ENCODE results near the gene TOM1L2.
"Not testable (repeated sequence)": the region's sequence is repeated elsewhere in the genome, so short reads cannot be mapped to it uniquely, and the experiment has no call there.

The TOM1L2 gene

DNA sequence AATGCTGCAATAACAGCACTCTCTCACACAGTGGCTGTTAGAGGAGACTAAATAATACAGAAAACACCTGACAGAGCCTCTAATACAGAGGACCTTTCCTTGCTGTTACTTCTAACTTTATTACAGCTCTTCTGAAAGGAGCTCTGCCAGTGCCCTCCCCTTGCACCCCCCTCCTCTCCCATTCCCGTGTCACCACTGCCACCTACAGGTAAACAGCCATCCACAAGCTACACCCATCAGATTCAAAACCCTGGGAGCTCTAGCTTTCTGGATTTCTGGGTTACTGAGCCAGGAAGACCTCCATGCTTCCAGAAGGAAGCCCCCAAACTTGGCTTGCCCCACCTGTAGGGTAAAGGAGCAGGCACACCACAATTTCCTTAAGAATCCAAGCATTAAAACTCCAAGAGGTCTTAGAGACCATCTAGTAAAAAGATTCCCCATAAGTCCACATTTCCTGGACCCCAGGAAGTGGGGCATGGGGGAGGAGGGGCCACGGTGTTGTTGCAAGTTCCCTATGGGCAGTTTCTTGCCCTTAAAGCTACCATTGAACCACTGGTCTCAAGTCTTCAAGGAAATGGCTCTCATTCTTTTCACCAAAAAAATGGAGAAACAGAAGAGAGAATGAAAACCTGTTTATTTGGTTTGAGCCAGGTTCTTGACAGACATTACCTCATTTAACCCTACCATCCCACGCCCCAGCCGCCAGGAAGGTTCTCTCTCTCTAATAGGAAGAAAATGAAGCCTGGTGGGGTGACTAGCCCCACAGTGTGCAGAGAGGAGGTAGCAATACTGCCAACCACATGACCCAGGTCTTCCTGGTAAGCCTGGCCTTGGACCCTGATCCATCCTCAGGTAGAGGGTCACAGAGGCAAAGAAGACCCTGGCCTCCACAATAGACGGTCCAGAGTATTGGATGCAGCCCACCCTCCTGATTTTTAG lies 52.8 kb downstream of the TOM1L2 start:
- DNase-seq, result peak; percentile 76

DNA sequence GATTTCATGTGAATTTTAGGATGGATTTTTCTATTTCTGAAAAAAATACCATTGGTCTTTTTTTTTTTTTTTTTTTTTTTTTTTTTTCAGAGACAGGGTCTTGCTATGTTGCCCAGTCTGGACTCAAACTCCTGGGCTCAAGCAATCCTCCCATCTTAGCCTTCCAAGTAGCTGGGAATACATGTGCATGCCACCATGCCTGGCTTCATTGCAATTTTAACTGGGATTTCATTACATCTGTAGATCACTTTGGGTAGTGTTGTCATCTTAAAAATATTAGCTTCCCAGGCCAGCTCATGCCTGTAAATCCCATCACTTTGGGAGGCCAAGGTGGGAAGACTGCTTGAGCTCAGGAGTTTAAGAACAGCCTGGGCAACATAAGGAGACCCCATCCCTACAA lies 54.8 kb downstream of the TOM1L2 start:
- no peak for DNase-seq

DNA sequence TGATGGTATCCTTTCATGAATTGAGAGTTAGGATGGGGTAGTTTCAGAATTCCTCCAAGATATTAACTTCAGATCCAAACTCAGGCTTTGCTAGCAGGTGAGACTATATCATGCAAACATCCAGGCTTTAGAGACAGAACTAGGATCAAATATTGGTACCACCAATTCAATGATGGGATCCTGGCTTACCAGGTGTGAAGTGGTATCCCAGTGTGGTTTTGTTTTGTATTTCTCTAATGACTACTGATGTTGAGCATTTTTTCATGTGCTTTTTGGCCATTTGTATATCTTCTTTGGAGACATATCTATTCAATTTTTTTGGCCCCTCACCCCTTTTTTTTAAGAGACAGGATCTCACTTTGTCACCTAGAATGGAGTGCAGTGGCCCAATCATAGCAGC lies 57.0 kb downstream of the TOM1L2 start:
- no peak for DNase-seq

DNA sequence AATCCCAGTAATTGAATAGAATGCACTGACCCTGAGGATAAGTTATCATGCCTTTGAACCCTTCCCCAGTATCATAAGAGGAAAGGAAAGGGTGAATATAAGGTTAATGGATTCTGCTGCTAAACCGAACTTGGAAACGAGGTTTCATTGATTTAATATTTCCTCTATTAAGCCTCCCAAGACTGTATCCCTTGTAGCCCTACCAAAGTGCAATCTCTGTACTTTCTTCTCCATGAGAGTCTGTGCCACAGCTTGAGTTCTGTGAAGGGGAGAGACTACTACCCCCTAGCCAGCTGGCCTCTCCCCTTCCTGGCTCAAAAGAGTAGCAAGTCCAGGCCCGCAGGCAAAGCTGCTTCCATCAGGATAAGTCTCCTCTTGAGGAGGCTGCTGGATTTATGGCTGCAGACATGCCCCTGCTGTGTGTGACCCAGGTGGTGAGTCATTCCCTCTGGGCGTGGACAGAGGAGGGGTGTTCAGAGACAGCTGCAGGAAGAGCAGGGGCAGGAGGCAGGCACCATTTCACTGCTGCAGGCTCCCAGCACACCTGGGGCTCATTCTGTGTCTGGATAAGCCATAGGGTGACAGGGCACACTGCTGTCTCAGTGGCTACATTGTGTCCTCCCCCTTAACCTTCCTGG lies 58.4 kb downstream of the TOM1L2 start:
- peak; percentile 54 for DNase-seq

DNA sequence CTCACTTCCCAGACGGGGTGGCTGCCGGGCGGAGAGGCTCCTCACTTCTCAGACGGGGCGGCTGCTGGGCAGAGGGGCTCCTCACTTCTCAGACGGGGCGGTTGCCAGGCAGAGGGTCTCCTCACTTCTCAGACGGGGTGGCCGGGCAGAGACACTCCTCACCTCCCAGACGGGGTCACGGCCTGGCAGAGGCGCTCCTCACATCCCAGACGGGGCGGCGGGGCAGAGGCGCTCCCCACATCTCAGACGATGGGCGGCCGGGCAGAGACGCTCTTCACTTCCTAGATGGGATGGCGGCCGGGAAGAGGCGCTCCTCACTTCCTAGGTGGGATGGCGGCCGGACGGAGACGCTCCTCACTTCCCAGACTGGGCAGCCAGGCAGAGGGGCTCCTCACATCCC lies 59.9 kb downstream of the TOM1L2 start:
- not testable (repeated sequence) for DNase-seq

DNA sequence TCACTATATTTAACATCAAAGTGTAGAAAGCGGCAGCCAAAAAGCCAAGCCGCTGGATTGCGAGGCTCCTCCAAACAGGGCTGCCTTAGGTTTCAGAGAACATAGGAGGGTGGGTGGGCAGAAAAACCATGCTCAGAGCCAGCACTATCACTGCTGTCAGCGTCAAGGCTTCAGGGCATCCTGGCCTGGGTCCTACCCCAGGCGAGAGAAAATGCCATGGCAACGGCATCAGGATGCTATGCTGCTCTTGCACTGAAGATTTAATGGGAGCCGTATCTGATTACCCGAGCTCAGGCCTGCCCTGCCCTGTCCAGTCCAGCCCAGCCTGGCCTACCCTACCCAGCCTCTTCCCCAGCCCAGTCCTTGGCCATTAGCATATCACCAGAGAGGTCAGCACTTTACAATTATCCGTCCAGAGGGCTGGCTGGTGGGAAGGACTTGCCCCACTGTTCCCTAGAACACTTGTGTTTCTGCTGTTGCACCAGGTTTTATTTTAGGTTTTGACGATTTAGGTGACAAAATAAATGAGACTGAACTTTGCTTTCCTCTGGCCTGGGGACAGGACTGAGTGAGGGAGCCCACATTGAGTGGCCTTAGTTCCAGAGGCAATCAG lies 61.1 kb downstream of the TOM1L2 start:
- DNase-seq, result no peak

DNA sequence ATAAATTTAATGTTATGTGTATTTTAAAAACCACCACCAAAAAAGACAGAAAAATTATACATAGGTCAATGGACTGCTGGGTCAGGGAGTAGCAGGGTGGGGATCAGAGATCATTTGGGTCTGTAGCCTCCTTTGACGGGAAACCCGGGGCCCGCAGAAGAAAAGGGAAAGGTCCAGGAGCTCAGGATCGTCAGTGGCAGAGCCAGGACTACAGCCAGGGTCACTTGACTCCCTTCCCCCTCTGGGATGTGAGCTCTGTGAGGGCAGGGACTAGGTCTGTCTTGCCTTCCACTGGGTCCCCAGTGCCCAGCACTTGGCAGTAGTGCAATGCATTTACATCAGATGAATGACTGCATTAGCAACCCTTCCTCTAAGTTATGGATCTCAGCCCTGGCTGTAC lies 62.1 kb downstream of the TOM1L2 start:
- no peak for DNase-seq

DNA sequence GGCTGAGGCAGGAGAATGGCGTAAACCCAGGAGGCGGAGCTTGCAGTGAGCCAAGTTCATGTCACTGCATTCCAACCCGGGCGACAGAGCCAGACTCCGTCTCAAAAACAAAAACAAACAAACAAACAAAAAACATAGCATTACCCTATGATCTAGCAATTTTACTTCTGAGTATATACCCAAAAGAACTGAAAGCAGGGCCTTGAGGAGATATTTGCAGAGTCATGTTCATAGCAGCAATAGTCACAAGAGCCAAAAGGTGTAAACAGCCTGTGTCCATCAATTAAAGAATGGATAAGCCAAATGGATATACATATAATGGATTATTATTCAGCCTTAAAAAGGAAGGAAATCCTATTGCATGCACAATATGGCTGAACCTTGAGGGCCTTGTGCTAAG lies 63.1 kb downstream of the TOM1L2 start:
- no peak for DNase-seq

DNA sequence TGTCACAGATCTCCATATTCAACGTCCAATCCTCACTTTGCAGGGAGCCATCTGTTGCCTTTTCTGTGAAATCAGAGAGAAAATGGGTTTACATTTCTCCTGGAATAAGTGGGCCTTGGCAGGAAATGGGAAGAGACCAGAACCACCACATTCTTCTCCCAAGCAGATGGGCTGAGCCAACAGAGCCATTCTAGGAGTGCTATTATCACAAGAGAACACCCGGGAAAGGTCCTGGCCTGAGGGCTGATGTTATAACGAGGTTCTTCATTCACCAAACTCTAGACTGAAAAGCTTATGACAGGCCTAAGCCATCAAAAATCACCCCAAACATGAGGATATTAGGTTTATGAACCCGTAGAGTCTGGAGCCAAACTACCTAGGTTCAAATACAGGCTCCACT lies 64.7 kb downstream of the TOM1L2 start:
- no peak for DNase-seq

DNA sequence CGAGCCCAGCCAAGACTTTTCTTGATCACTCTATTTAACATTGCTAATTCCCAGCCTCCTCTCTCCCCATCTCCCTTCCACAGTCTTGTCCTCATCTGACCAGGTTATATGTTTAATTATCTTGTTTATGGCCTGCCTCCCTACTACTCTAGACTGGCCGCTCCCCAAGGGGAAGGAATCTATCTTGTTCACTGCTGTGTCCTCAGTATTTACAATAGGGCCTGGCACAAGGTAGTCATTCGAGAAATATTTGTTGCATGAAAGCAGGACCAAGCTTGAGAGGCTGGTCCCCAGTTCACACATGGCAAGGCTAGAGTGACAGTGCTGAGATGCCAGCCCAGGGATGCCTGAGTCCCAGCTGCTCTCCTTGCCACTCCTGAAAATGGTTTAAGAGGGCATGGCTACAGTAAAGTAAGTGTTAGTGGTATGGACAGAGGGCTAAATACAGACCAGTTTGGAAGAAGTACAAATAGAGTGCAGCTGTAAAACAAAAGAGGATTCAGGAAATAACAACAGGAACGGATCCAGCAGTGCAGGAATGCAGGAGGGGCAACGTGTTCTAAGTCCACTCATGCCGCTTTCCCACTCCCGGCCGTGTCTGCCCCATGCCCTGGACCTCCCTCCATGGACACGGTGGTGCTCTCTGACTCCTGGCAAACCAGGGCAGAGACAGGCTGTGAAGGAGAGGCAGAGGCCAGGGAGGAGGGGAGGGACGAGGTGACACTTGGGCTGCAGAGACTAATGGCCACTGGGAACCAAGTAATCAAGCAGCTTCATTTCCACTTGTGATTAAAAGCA lies 65.6 kb downstream of the TOM1L2 start:
- no peak for DNase-seq

DNA sequence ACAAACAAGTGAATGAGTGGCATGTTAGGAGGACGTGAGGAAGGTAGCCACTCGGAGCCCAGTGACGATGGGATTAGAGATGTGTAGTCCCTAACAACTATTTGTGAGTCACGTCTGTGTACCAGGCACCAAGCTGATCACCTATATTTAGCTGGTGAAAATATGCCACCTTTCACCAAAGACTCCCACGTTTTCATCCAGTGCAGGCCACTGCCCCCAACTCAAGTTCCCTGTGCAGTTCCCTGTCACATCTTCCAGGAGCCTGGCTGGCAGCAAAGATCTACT lies 67.2 kb downstream of the TOM1L2 start:
- no peak for DNase-seq

DNA sequence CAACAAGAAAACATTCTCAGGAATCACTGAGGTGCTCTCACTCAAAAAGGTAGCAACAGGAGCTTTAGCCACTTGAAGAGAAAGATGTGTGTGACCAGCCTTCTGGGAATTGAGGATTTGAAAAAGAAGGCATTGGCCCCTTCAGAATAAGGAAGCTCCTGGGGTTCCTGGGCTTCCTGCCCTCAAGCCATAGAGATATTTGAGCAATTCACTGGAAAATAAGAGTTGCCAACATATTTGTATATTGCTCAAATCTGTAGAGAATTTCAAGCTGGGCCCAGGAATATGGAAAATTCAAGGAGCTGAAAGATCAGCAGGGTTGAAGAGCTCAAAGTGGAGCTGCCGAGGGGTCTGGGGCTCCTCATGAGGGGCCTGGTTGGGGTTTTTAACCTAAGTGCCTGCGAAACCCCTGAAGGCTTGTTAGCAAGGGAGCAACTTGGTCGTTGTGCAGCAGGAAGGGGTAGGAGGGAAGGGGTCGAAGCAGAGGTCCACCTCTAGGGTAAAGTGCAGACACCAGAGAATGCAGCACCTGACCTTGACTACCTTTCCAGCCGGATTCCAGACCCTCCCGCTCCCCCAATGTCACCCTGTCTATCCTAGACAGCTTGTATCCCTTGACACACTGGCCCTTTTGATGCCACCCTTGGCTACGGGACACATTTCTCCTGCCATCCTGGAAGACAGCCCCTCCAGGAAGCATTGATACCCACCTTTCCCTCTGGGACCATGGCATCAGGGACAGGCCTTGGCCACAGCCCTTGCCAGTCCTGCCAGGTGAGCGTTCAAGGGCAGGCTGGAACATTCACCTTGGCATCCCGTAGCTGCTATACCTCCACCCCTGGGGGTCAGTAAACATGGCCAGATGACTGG lies 67.8 kb downstream of the TOM1L2 start:
- no peak for DNase-seq

DNA sequence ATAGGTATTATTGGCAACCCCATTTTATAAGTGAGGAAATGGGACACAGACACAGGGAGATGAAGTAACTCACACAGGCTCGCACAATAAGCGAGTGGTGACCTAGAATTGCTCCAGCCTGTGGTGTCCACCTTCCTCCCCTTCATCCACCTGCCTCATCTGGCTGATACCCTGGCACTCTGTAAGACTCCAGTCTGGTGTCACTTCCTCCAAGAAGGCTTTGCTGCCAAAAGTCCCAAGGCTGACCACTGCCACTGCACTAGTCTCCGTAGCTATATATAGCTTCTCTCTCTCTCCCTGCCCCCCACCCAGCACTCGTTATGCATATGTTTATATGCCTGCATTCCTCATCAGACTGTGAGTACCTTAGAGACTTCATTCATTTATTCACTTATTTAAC lies 69.3 kb downstream of the TOM1L2 start:
- no peak for DNase-seq

DNA sequence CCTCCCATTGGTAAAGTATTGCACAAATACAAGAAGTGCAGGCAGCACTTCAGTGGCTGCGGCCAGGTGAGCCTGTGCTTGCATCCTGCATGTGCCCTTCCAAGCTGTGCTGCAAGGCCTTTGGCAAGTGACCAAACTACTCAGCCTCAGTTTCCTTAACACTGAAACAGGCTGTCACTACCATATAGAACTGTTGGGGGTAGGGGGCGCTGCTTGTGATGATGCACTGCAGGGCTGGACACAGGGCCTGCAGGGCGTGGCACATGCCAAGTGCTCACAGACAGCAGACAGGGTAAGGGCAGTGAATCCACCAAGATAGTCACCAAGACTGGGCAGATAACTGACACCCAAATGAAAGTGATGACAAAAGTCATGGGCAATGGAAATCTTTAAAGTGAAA lies 69.8 kb downstream of the TOM1L2 start:
- DNase-seq, result no peak

DNA sequence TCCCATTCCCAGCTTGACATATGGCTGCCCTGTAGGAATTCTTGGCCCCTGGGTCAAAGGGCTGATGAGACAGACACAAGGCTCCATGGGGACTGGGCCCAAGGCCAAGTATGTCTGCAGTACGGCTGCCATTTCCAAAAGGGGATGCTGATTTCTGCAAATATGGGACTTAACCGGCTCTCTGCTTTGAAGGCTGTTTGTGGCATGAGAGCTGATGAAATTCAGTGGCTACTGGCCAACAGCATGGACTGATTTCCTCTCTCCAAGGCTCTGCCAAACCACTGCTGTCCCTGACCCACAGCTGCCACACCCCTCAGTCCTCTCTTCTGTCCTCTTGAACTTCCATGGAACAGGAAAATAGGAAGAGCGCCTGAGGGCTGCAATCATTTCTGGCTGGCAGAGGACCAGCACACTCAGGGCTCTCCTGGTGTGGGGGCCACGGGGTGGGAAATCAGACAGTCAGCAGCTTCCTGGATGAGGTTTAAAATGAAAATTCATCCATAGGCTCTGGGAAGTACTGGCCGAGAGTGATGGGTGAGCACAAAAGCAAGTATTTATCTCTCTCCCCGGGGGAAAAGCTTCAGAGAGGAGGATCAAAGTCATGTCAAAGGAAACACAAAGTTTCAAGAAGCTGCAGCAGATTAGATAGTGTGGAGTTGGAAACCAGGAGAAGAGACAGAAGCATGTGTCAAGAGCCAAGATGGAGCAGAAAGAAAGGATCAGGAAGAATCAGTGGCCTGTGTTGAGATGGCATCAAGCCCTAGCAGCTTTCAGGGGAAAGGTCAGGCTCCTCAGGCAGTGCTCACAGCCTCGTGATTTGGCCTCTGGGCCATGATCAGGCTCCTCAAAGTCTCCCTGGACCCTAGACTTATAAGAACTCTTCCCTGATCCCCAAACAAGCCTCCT lies 71.3 kb downstream of the TOM1L2 start:
- DNase-seq, result no peak

DNA sequence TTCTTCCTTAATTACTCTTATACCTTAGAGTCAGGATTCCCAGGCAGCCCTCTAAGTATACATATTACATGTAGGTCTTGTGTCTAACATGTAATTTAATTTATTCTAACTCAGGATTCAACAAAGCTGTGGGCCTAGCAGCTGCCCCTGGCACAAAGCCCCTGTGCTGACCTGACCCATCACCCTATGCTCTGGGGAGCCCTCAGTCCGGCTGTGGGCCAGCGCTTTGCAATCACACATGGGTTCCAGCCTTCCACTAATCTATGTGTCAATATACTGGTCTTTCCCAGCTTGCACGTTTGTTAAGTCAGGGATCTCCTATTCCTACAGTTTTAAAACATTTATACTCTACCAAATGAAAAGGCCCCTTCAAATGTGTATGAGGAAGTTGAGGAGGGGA lies 72.7 kb downstream of the TOM1L2 start:
- no peak for DNase-seq

DNA sequence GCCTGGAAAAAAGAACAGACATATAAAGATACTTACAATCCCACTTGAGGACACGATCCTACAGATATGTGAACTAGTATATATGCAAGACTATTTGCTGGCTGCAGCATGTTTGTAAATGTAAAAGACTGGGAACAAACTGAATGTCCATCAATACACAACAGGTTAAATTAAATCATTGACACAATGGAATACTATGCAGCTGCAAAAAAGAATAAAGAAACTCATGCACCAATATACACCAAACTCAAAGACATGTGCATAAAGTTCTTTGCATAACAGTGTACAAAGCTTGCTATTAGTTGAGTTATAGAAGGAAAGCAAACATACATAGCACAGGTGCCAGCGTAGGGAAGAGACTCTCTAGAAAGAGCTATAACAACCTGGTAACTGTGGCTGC lies 73.5 kb downstream of the TOM1L2 start:
- DNase-seq, result no peak

DNA sequence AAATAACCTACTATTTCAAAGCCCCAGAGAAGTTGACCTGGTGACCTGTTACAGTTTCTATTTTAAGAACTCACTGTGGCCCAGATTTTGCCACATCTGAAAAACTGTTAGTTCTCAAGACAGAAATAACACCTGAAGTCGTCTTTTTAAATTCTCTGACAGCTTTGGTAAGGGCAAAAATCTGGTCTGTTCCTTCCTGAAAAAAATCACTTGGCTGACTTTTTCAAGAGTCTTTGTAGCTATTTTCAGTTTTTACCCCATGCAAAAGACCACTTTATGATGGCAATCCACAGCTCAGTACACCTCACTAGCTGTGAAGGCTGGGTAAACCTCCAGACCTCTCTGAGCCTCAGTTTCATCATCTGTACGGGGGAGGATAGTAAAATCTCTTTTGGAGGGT lies 74.8 kb downstream of the TOM1L2 start:
- no peak for DNase-seq

DNA sequence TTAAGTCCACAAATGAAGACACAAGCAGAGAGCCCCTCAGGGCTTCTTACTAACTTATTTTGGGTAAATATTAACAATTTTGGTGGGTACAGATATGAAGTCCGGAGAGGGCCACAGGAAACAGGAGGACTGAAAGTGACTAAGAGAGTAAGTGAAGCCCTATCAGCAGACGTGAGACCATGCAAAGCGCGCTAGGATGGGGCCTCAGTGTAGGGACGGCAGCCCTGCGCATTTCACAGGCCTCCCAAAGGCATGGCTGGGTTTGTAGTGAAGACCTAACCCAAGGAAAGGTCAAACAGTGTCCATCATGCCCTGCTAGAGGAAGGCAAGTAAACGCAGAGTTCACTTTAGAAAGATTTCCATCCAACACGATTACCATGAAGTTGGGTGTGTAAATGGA lies 75.5 kb downstream of the TOM1L2 start:
- no peak for DNase-seq

DNA sequence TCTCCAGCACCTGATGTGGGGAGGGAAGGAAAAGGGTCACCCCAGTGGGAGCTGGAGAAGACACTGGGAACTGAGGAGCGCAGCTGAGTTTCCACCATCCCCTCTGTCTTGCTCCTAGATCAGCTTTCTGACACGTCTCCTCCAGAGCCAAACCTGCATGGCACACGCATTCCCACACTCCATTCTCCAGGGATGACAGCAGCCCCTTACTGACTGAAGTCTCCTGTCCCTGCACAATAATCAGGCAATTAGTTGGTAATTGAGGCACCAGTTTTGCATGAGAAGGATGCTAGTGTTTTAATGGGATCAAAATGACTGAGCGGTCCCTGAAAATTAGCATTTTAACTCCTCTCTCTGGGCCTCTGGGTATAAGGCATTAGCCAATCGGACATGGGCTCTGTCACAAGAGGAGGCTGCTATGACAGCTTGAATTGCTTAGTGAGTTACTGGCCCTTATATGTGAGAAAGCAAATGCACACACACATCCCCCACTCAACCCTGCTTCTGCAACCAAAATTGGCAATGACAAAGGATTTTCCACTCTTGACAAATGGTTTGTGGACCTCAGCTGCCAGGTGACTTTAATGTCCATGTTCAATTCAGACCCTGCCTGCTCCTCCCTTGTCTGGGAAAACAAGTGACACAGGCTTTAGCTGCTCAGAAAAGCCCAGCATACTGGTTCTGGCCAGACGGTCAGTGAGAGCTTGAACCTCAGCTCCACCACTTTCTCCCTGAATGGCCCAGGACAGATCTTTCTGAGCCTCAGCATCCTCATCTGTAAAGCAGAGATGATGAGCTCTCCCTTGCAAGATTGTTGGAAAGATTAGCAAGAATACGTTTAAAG lies 78.2 kb downstream of the TOM1L2 start:
- DNase-seq, result no peak

Measured in hematopoietic multipotent progenitor cell treated with erythropoietin and hydrocortisone succinate and interleukin-3 and kit ligand, for 8 days (in vitro differentiated cells).